ENCODE measurements around the gene XIST.

DNA sequence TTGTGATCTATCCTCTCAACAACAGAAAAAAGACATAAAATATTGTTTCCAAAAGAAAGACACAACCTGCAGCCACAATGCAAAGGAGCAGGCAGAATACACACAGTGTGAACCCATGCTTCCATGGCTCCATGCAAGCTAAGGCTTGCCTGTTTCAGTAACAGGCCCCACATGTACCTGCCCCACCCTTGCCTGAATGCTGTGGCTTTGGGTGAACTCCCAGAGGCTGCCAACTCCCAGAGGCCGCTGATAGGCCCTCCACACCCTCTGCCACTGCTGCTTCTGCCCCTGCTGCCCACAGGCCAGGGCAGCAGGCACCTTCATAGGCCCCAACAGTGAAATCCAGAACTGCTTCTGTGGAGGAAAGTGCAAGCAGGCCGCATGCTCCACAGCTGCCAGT, 24.4 kb upstream of the XIST start:
- TF ChIP-seq, protein P1, sequence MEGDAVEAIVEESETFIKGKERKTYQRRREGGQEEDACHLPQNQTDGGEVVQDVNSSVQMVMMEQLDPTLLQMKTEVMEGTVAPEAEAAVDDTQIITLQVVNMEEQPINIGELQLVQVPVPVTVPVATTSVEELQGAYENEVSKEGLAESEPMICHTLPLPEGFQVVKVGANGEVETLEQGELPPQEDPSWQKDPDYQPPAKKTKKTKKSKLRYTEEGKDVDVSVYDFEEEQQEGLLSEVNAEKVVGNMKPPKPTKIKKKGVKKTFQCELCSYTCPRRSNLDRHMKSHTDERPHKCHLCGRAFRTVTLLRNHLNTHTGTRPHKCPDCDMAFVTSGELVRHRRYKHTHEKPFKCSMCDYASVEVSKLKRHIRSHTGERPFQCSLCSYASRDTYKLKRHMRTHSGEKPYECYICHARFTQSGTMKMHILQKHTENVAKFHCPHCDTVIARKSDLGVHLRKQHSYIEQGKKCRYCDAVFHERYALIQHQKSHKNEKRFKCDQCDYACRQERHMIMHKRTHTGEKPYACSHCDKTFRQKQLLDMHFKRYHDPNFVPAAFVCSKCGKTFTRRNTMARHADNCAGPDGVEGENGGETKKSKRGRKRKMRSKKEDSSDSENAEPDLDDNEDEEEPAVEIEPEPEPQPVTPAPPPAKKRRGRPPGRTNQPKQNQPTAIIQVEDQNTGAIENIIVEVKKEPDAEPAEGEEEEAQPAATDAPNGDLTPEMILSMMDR (IDR thresholded peaks at IDR 0.05; ENCODE audit: low read depth, low read length, missing input control) = no peak
- TF ChIP-seq JUND (IDR thresholded peaks at IDR 0.05) (no peak), HNF4A (conservative IDR thresholded peaks at IDR 0.05) (no peak)
- TF ChIP-seq, protein P2, sequence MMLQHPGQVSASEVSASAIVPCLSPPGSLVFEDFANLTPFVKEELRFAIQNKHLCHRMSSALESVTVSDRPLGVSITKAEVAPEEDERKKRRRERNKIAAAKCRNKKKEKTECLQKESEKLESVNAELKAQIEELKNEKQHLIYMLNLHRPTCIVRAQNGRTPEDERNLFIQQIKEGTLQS (IDR thresholded peaks at IDR 0.05) = no peak
